HG02759 (cell line): ENCODE measurements around the gene KCNIP3.

Source experiments
- ATAC-seq: cut with Tn5 transposase; IDR thresholded peaks from one replicate; pipeline ENCODE4 v1.9.1; 2021; ENCODE audit warnings: mild to moderate bottlenecking, moderate library complexity; ENCODE audit not compliant: unreplicated experiment

Gene KCNIP3

GRCh38 chr2:95294579-95295250 lies 2.4 kb upstream of the KCNIP3 start:
- ATAC-seq = no peak

- no peak for ATAC-seq
Measured at GRCh38 chr2:95295376-95295775, 1.8 kb upstream of the KCNIP3 start.

- ATAC-seq = no peak
Measured at GRCh38 chr2:95296011-95296410, 1.1 kb upstream of the KCNIP3 start.

DNA sequence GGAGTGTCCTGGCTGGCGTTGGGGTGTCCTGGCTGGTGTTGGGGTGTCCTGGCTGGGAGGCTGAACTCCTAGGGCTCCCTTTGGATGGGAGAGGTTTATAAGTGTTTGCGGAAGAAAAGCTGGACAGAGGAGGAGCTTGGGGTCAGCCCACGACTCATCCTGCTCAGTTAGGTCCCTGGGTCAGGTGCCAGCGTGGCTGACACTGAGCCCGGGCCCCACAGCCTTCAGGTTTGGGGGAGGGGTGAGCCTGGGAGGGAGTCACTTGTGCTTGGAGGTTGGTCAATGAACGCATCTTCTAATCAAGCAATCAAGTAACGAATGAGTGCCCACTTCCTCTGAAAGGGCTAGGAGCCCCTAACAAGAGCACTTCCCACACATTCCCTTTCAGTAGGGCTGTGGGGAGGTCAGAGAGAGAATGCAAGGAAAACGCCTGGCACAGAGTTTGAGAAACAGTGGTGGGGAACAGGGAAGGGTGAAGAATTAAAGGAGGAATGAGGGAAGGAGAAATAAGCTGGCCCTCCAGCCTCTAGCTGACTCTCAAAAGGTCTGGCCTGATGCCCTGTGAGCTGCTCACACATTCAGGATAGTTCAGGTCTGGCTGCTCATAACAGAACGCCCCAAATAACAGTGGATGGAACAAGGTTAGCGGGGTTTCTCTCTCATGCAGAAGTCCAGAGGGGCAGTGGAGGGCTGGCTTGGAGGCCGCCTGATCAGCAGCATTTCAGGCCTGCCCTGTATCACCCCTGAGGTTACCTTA lies 670 bp downstream of the KCNIP3 start:
- ATAC-seq = no peak

GRCh38 chr2:95298486-95299111 lies 1.5 kb downstream of the KCNIP3 start:
- ATAC-seq = no peak

DNA sequence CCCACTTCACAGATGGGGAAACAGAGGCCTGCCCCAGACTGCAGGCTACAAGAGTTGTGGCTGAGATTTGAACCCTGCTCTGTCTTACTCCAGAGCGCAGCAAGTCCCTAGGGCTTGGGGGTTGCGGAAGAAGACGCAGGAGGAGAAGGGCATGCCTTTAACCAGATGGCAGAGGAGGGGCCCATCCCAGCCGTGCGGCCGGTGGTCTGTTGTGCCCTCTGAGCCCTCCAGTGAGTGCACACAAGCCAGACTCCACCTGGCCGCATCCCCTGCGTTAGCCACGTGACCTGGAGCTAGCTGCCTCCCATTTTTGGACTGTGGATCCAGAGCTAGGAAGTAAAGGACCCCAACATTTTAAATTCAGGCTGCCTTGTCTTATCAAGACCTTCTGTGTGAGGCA lies 2.8 kb downstream of the KCNIP3 start:
- no peak for ATAC-seq

DNA sequence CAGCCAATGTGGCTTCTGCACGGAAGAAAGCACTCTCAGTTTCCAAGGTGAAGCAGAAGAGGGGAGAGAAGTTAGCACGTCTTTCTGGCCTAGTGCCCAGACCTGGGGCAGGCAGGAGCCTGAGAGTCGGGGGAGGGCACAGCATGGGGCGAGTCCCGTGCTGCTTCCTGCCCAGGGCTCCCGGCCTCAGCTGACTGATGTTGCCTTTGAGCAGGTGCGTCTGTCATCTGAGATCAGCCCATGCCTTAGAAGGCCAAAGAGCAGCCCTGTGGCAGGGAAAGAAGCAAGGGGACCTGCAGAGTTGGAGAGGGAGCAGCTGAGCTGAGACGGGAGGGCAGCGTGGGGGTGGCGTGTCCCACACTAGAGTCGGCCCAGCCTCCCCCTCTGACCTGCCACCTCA lies 3.3 kb downstream of the KCNIP3 start:
- ATAC-seq = no peak

GRCh38 chr2:95301186-95301585 lies 4.0 kb downstream of the KCNIP3 start:
- no peak for ATAC-seq

- no peak for ATAC-seq
Measured at GRCh38 chr2:95301876-95302641, 4.9 kb downstream of the KCNIP3 start.

DNA sequence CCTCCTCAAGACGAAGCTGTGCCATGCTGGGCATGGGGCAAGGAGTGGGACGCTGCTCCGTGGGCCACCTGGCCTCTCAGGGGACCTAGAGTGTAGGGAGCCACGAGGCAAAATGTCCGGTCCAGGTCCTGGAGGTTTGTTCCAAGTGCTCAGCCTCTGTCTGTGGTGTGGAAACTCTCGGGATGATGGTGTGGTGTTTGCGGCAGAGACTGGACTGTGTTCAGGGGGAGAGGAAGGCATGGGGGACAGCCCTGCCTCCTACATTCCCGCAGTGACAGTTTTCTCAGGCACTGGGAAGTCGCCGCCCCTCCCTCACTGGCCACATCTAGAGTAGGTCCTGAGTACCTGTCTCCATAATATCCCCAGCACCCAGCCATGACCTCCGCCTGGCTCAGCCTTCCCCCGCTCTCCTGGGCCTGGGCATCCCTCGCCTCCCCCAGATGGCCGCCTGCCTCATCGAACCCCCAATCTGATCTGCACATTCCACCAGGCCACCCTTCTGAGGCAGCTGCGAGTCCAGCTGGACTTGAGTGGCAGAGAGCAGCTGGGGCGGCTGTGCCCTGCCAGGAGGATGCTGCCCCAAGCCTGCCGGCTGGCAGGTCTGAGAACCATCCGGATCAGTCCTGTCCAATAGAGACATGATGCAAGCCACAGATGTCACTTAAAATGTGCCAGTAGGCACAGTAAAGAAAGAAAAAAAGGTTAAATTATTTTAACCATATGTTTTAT lies 6.2 kb downstream of the KCNIP3 start:
- ATAC-seq = no peak

DNA sequence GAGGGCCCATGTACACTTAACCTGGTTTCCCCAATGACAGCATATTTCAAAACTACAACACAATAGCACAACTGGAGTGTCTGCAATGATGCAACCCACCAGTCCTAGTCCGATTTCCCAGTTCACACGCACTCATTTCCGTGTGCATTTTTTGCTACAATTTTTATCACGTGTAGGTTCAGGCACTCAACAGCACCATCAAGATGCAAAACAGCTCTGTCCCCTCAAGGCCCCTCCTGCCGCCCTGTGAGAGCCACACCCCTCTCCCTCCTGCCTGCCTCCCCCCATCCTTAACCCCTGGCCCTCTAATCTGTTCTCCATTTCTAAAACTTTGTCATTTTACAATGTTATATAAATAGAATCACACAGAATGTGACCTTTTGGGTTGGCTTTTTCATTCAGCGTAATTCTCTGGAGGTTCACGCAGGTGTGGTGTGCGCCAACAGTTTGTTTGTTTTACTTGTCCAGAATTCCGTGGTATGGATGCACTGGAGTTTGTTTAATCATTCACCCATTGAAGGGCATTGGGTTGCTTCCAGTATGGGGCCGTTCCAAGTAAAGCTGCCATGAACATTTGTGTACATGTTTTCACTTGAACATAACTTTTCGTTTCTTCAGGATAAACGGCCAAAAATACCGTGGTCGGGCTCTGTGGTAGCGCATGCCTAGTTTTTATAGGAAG lies 8.4 kb downstream of the KCNIP3 start:
- no peak for ATAC-seq

DNA sequence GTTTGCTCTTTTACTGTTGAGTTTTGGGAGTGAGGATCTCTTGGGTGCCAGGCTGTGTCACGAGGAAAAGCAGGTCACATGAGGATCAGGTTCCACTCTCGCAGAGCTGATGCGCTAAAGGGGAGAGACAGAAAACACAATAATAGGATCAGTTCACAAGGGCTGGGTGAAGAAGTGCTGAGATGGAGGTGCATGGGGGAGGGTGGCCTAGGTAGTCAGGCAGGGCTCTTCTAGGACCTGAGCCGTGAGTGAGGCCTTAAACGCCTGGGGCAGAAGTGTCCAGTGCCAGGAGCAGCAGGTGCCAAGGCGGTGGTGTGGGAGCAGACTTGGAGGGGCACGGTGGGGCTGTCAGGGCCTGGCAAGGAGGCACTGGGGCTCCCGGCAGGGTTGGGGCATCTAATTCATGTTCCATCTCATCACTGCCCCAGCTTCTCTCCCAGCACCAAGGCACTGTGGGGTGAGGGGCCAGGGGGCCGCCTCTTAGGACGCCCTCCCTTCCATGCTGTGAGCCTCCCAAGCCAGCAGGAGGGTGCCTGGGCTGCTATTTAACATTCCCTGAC lies 9.3 kb downstream of the KCNIP3 start:
- ATAC-seq = no peak

DNA sequence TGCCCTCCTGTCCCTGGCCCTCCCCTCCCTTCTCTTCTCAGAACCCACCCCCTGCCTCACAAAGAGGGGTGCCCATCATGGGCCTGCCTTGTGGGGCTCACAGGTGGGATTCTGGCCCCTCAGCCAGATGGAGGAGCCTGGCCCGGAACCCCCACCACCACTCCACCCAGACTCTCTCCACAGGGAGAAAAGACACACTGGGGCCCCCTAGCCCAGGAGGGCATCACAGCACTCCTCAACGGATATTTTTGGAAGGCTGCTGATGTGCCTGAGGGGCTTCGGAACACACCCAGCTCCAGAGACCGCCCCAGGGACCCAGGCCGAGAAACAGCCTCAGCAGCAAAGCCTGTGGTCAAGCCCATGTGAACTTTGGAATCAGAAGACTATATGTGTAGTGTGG lies 9.9 kb downstream of the KCNIP3 start:
- no peak for ATAC-seq

- no peak for ATAC-seq
Measured at GRCh38 chr2:95307878-95308277, 10.7 kb downstream of the KCNIP3 start.

GRCh38 chr2:95308426-95308990 lies 11.4 kb downstream of the KCNIP3 start:
- no peak for ATAC-seq

- no peak for ATAC-seq
Measured at GRCh38 chr2:95309599-95309998, 12.5 kb downstream of the KCNIP3 start.

DNA sequence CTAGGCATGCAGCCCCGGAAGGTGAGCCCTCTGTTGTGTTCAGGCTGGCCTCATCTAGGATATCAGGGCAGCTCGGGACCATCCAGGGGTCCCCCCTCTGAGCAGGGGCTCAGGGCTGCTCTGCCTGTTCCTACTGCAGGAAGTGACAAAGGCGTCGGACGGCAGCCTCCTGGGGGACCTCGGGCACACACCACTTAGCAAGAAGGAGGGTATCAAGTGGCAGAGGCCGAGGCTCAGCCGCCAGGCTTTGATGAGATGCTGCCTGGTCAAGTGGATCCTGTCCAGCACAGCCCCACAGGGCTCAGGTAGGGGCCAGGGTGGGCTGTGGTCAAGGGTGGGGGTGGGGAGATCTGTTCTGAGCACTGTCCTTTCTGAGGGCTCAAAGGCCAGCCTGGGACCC lies 13.1 kb downstream of the KCNIP3 start:
- no peak for ATAC-seq

GRCh38 chr2:95310651-95311050 lies 13.5 kb downstream of the KCNIP3 start:
- ATAC-seq = no peak

GRCh38 chr2:95311815-95312542 lies 14.8 kb downstream of the KCNIP3 start:
- ATAC-seq = no peak
